Measurements from ENCODE around the gene PACS1.

- TF ChIP-seq CTCF (IDR thresholded peaks at IDR 0.05) = no peak
- TF ChIP-seq POLR2A (IDR thresholded peaks at IDR 0.05) = no peak
- TF ChIP-seq EP300 (IDR thresholded peaks at IDR 0.05) = no peak
Measured at GRCh38 chr11:66087148-66087908, 17.3 kb downstream of the PACS1 start.

Measured in ovary (tissue), 3 donors.